ENCODE data around the gene TMEM44. TPM values are rescaled to one million over a fixed set of nuclear protein-coding genes. Genes with fewer than 3 reads are reported as not detected.

TMEM44 gene, protein sequence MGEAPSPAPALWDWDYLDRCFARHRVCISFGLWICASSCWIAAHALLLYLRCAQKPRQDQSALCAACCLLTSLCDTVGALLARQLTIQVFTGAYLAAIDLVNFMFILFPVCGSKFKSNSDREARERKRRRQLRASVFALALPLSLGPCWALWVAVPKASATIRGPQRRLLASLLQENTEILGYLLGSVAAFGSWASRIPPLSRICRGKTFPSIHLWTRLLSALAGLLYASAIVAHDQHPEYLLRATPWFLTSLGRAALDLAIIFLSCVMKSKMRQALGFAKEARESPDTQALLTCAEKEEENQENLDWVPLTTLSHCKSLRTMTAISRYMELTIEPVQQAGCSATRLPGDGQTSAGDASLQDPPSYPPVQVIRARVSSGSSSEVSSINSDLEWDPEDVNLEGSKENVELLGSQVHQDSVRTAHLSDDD
- 14.2 and 15.4 TPM in 2 replicates for total RNA-seq (2014; rRNA removed; shearing (Covaris generic))

DNA sequence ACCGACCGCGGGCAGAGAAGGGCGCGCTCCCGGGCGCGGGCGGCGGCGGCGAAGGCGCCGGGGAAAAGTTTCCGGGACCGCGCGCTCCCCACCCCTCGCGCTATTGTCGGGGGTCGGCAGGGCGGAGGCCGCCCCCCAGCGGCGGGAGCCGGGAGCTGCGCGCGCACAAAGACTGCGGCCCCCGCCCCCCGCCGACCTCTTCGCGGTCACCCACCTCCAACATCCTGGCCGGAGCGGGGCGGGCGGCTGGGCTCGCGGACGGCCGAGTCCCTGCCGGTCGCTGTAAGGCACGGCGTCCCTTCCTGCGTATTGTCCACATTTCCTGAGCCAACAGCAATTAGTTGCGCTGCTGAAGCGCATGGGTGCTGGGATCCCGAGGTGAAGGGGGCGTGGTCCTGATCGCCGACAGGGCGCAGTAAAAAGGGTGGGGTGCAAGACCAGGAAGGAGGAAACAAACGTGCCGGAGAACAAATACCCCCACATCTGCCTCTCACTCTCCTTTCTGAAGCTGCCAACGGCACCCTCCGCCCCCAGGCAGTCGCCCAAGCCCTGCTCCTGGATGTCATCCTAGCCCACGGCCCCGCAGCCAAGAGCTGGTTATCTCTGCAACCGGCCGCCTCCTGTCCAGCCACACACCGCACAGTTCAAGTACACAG, at the start of gene TMEM44:
TMEM44 (minus strand) TSS at position 71 of the 656 bp plus-strand sequence. CDS start 204 bp downstream, outside the sequence.
- DNase-seq (ENCODE audit: low spot score), result peak; percentile 87

DNA sequence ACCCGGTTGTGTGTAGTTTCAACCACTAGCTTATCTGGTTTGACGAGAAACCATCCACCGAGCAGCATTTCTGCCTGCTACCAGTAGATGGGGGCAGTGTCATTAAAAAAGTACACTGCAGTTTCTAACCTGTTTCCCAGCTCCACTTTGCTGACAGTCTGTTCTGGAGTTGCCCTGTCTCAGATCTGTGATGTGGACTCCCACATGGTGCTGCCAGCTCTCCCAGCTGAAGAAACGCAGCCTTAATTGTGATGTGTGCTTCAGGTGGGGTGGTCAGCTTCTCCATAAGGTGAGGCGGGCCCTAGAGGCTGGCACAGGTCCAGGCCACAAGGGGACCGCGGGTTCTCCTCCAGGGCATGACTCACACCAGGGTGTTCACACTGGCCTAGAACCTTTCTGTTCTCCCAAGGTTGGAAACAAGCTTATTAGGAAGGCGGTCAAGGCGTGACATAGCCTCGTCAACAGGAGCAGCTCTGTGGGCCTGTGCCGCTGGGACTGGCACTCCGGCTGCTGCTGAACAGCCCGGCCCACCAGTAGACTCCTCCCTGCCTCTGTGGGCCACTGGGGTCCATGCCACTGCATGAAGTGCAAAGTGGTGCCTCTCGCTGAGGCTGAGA, 49.6 kb upstream of the TMEM44 start:
- DNase-seq (ENCODE audit: low spot score), result peak; percentile 93

DNA sequence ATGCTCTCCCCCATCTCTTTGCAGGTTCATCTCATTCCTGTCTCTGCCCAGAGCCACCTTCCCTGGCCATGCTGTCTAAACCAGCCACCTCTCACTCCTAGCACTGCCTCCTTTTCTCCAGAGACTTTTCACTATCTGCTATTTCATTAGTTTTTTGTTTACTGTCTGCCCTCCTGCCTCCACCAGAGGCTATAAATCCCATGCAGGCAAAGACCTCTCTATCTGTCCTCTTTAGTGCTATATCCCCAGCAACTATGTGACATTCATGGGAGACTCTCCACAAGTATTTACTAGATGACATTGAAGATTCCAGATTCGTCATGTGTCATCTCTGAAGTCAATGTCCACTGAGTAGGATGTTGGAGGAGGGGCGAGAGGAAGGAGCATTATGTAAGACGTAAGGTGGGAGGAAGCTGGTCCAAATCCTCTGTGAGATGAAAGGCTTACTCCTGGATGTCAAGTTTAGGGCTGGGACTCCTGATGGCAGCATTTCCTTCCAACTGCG, 49.0 kb upstream of the TMEM44 start:
- DNase-seq (ENCODE audit: low spot score), result no peak

DNA sequence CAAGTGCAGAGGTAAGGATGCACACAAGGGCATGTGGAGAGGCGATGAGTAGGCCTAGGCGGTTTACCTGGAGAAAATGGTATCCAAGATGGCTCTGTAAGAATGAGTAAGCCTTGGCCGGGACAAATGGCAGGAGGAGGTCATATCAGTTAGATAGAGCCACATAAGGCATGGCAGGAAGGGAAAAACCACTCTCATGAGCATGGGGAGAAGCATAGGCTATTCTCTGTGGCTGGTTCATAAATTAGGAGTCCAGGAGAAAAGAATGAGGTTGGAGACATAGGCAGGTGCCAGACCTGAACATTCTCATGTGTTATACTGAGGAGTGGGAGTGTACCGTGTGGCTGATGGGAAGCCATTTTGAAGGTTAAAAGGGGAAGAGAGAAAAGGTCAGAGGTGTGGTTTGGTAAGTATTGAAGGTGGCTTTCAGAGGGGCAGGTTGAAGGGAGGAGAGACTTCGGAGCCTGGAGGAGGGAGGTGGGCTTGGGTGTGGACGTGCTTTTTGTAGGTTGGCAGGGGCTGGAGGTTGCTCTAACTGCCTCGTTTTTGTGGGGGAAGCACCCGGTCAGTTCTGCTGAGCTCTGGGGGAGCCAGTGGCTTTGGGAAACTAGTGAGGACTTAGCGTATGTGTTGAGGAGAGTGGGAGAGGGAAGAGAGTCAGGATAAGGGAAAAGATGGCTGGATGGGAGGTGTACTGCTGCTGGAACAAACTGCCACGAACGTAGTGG, 47.8 kb upstream of the TMEM44 start:
- no peak for DNase-seq (ENCODE audit: low spot score)

DNA sequence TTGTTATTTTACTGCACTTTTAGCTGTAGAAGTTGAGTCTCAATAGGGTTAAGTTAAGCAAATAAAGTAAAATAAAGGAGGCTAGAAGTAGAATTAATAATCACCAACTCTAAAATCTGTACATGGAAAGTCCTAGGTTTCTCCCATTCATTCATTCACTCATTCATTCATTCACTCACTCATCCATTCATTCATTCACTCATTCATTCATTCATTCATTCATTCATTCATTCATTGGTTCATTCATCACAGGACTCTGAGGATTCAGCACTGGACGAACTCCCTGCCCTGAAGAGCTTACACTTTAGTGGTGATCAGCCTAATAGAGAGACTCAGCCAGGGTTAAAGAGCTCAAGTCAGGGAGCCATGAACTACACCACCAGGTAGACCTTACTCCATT, 43.3 kb upstream of the TMEM44 start:
- no peak for DNase-seq (ENCODE audit: low spot score)

DNA sequence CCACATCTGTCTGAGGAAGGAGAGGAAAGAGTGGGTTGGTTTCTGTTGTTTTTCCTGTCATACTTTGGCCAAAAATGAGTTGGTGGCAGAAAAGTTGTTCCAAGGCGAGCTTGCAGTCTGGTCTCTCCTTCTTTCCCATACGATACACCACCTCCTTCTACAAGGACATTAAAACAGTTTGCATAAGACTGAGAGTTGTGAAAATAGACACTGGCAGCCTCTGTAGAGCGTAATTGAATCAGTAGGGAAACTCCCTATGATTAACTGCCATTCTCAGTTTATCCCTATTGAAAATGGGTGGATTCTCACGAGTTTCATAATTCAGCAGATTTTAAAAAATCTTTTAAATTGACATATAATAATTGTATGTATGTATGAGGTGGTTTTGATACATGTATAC, 42.5 kb upstream of the TMEM44 start:
- DNase-seq (ENCODE audit: low spot score), result no peak

DNA sequence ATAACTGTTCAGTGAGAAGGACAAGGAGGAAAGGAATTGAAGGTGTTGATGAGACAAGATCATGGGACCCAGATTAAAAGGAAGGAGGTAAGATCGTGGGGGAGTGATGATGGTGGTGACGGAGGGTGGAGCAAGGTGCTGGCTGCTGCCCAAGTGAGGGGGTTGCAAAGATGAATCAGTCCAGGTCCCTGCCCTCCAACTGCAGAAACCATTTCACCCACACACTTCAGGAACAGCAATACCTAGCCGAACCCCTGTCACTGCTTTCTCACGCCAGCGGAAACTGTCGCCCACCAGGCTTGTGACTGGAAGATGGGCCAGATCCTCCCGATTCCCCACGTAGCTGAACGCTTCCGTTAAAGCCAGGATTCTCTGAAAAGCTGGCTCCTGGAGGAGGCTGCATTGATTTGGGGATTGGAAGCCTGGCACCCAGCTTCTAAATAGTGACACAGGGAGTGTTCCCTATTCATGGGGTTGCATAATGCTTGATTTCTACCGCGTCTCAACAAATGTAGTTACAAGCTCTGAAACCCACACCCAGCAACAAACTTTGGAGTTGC, 41.9 kb upstream of the TMEM44 start:
- no peak for DNase-seq (ENCODE audit: low spot score)

DNA sequence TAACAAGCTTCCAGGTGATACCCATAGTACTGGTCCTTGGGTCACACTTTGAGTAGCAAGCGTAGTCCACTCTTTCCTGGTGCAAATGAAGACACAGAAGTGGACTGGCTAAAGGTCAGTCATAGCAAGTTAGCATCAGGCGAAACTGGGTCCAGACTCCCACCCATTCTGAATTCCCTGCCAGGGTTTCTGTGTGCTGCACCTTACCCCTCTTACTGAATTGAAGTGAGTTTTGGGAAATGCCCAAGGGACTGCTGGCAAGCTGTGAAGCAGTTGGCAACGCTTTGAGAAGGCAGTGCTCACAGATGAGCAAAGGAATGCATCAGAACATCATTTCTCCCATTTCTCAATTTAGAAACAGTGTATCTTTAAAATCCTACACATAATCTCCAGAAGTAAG, 40.5 kb upstream of the TMEM44 start:
- DNase-seq (ENCODE audit: low spot score), result no peak

DNA sequence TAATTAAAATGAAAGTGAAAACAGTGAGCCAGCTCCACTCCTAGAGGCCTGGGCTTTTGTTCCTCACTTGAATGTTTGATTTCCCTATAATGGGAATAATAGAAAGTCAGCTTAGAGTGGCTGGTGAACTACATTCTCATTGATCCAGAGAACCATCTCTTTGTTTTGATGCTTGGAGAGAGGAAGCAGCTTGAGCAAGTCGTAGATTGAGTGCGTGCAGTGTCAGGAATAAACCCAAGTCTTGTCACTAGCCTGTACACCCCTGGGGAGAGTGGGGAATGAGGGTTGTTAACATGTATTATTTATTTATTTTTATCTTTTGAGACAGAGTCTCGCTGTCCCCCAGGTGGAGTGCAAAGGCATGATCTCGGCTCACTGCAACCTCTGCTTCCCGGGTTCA, 39.7 kb upstream of the TMEM44 start:
- DNase-seq (ENCODE audit: low spot score), result no peak

DNA sequence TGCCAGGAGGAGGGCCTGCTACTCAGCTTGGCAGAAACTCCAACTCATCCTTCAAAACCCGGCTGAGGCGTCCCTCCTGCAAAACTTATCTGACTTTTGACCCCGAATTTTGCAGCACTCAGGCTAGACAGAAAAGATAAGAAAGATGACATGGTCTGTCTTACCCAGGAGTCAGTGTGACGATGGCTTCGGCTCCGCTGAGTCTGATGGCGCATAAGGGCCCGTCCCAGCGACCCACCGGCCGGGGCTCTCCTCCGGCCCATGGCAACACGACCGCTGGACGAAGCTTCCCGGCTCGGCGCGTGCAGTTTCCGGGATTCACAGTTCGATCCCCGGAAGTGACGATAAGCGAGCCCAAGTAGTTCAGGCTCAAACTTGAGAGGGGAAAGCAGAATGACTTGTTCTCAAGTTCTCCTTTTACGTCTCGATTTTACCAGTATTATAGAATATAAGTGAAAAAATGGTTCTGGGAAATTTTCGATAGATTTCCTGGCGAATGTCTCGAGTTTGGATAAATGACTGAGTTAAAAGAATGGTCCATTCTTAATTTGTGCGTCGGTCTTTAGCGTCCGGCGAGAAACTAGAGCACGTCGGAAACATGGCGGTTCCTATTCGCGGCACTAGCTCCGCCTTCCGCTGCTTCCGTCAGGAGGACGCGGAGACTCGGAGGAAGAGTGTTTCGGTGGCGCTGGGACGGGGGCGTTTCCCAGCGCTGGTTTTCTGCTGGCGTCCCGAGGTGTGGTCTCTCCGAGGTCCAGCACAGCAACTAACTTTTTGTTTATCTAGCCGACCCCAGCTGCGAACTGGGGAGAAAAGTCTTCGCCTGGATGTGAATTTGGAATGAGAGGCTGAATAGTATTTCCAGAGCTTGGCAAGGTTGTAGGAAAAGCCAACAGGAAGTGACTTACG, 38.9 kb upstream of the TMEM44 start, which contains the start of gene LSG1:
LSG1 (minus strand) TSS at position 292 of the 909 bp plus-strand sequence; CDS start at position 263, 29 bp downstream.
- DNase-seq (ENCODE audit: low spot score), result peak; percentile 90

DNA sequence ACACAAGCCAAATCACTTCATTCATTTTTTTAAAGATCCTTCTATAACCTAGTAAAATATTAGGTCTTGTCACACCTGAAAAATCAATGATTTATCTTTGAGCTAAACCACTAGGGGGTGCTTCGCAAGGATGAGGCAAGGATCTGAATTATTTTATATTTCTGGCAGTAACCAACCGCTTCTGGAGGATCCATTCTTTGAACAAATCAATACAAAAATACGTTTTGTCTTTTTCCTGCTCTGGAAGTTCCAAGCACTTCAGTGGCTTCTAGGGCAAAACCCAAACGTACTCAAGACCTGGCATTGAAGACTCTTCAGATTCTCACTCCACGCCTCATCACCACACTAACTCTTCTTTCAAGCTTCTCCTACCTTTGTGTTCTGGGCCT, 38.3 kb upstream of the TMEM44 start:
- peak; percentile 36 for DNase-seq (ENCODE audit: low spot score)

DNA sequence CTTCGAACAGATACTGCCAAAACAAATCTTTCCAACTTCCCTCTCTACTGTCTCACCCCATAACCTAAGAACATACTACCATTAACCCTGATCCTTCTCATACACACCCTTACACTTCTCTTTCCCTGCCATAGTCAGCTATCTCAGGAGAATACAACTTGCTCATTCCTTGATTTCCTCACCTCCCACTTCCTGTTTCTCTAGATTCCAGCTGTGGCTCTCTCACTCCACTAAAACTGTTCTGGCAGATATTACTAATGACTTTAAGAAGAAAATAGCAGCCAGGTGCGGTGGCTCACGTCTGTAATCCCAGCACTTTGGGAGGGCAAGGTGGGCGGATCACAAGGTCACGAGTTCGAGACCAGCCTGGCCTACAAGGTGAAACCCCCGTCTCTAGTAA, 34.1 kb upstream of the TMEM44 start:
- DNase-seq (ENCODE audit: low spot score), result no peak

DNA sequence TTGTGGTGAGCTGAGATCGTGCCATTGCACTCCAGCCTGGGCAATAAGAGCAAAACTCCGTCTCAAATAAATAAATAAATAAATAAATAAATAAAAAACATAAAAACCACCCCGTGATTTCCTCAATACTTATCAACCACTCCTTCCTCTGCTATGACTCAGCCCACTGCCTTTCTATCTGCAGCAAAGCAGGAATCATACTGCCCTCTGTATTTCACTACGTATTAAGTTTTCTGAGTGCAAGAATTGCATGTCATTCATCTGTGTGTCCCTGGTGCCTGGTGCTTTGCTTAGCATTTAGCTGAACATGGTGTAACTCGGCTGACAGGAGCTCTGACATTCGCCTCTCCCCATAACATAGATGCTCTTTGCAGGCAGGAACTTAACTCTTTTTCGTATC, 31.6 kb upstream of the TMEM44 start:
- DNase-seq (ENCODE audit: low spot score), result no peak

DNA sequence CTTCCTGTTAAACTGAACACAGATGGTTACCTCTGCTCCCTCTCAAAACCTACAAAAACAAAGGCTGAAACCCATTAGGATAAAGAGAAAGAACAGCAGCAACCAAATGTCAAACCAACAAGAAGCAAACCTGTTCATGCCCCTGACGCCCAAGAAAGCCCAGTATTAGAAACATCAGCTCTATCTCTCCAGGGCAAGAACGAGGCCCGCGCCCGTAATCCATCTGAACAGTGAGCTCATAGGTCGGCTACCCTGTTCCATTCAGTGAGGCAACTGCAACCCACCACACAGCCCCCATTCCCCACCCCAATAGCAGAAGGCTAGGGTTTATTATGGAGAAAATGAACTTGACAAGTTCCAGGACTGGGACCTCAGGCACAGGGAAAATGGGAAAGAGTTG, 28.7 kb upstream of the TMEM44 start:
- DNase-seq (ENCODE audit: low spot score), result no peak

DNA sequence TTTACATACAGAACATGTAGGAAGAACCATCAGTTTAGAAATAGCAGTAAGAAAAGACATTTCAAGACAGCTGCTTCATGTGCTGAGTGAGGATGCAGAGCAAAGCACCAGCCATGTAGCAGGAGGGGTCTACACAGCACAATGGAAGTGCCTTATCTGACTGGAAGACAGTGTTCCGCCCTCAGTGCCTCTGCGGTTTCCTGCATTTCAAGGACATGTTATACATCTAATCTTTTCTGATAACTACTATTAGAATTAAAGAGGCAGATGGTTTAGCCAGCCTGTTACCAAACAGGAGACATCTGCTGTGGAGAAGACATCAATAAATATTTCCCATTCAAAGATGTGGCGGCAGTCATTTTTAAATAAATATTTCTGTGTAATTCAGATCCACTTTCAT, 28.2 kb upstream of the TMEM44 start:
- DNase-seq (ENCODE audit: low spot score), result no peak

DNA sequence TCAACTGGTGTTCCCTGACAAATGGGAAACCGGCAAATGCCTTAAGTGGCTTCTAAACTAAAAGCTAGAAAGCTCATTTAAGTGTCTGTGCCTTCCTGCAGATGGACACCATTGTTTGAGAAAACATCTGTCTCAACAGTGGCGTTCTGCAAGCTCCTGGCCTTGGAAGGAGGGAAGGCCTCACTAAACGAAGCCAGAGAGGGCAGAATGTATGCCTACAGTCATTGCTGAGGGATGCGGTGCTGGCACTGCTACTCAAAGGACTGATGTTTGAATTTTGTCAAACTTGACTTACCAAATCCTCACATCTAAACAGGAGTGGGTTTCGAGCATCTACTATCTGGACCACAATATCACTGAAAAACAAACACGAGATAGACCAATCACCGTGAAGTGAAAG, 26.6 kb upstream of the TMEM44 start:
- no peak for DNase-seq (ENCODE audit: low spot score)

DNA sequence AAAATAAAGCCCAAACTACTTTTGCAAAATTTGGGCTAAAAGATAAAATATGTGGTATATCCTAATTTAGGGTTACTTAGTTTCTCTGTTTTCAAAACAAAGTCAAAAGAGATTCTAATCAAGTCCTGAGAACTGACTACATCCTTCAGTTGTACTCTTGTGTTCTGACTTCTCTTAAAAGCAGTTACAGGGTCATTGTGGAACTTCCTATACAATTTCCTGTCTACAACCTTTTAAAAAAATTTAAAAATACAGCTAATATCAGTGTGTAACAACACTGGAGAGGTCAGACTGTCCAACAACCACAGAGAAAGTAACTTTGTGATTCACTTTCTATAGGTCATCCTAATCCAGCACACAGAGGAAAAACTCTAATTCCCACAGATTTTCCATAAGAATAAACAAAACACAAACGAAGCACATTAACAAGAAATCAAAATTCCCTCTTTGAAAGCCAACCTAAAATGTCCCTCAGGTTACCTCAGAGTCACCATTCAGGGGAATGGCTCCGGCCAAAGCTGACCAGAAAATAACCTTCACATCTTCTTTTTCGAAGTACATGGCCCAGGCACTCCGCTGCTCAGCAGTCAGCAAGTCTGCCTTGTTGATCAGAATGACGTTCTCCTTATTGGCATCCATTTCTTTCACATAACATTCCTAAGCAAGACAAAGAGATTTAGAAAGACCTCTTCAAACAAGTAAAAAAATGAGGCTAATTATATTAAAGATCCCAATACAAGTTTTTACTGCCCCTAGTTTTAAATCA, 25.4 kb upstream of the TMEM44 start:
- DNase-seq (ENCODE audit: low spot score), result no peak

DNA sequence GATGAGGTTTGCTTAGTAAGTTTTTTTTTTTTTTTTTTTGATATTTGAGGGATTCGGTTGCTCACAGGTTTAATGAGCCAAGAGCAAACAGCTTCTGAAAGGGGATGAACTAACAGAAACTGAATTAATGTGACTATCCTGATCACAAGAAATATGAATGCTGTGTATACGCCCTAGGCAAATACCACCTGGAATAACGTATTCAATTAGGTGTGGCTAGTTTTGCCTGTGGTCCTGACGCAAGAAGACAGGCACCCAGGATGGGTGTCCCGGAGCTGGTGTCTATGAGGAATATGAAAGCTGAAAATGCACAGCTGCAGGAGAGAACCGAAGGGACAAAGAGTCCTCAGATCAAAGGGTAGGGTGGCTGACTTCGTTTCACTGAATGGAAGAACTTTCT, 24.2 kb upstream of the TMEM44 start:
- DNase-seq (ENCODE audit: low spot score), result no peak

DNA sequence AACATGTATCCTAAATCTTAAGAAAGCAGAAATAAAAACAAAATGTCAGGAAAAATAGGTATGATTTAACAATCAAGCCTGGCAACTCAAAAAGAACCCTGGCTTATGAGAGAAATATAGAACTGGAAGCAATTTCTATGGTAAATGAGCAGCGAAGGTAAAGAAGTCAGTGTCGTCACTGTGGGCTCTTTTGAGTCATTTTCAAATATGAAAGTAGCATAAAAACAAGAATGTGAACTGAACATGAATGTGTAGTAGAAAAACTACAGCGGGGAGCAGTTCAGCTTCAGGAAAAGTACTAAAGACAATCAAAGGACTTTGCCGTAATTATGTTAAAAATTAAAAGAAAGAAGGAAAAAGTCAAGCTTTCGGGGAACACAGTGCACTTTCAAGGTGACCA, 21.2 kb upstream of the TMEM44 start:
- no peak for DNase-seq (ENCODE audit: low spot score)

DNA sequence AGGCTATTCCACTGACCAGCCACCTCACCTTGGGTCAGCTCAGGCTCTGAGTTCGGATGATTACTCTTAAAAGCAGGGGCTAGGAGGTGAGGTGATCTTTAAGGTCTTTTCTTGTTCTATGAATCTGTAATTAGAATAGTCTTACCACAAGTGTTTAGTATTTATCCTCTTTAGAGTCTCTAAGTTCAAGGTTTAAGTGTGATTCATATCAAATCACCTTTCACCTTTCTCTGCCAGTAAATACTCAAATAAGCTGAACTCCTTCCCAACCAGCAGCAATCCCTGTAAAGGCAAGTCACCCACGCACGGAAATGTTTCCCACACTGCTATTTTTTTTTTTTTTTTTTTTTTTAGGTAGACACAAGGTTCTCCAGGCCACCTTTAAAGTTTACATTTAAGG, 14.5 kb upstream of the TMEM44 start:
- DNase-seq (ENCODE audit: low spot score), result no peak

Data from A172 (cell line).